Cardiac ventricle fibroblast (primary cell): Measurements from ENCODE around the gene CD1D. TPM values are rescaled to one million over a fixed set of nuclear protein-coding genes. Genes with fewer than 3 reads are reported as not detected.

Experiments used
- total RNA-seq: library from RNA; depleted of rRNA; stranded (reverse); fragments of >200 nt; gene quantifications from 2 replicates; pipeline ENCODE4 v1.2.3, GENCODE V29; 2015

Gene CD1D
- 1.2 and 1.3 TPM in 2 replicates for total RNA-seq

GRCh38 chr1:158180741-158181576, at the start of gene CD1D:
TSS of gene CD1D (plus strand) at chr1:158180895. CDS start at chr1:158181102, 207 bp downstream.

Other genes with a start within 250 kb of the CD1D start
- gene KIRREL1, start 187.2 kb upstream of the CD1D start, total RNA-seq = 129 and 142 TPM in 2 replicates
- gene CD1A, start 73.5 kb downstream of the CD1D start, total RNA-seq = not detected in 2 replicates
- not detected in 2 replicates for gene CD1C, start 109.0 kb downstream of the CD1D start, total RNA-seq
- not detected in 2 replicates for gene CD1B, start 150.6 kb downstream of the CD1D start, total RNA-seq
- gene CD1E, start 173.0 kb downstream of the CD1D start, total RNA-seq = not detected in 2 replicates
- not detected in 2 replicates for gene OR10T2, start 218.6 kb downstream of the CD1D start, total RNA-seq
- not detected in 2 replicates for gene OR10K2, start 245.3 kb downstream of the CD1D start, total RNA-seq